Muscle of leg (tissue), 11 donors: Measurements from ENCODE around the gene MAD1L1. TPM values are rescaled to one million over a fixed set of nuclear protein-coding genes. Genes with fewer than 3 reads are reported as not detected.
"Not testable (repeated sequence)": the region's sequence is repeated elsewhere in the genome, so short reads cannot be mapped to it uniquely, and the experiment has no call there.

Experiments
- DNase-seq: peaks from one replicate; pipeline ENCODE4 v3.0.0; 2013
- H3K27ac ChIP-seq: one replicate; pipeline ENCODE4 v1.5.1; 2013; ENCODE audit warnings: mild to moderate bottlenecking, low read length, control low read depth
- H3K27me3 ChIP-seq: one replicate; pipeline ENCODE4 v1.6.1; 2013; ENCODE audit warnings: low read length; ENCODE audit not compliant: control insufficient read depth, insufficient read depth
- H3K36me3 ChIP-seq: one replicate; pipeline ENCODE4 v1.6.1; 2013; ENCODE audit warnings: low read length; ENCODE audit not compliant: control insufficient read depth, insufficient read depth
- H3K4me1 ChIP-seq: one replicate; pipeline ENCODE4 v1.6.1; 2013; ENCODE audit warnings: low read length; ENCODE audit not compliant: control insufficient read depth, insufficient read depth
- H3K4me3 ChIP-seq: one replicate; pipeline ENCODE4 v1.5.1; 2013; ENCODE audit warnings: low read length, control low read depth
- H3K9me3 ChIP-seq: replicated peaks from 2 replicates; pipeline ENCODE4 v1.6.1; 2013; ENCODE audit warnings: low read depth, low read length; ENCODE audit not compliant: control insufficient read depth
- WGBS: methylation state at CpG from one replicate; pipeline ENCODE4 v1.1.5; 2013; ENCODE audit warnings: missing lambda C conversion rate; ENCODE audit not compliant: insufficient coverage; 5-methylcytosine and 5-hydroxymethylcytosine counted together
- polyA plus RNA-seq, 8 donors: library from polyadenylated mRNA; unstranded; fragments of 120-200 nt; gene quantifications; one replicate each; pipeline versions ENCODE4 v1.2.1 to v1.2.3, GENCODE V29; 2013; ENCODE audit warnings: inconsistent platforms in 1 of 8, low replicate concordance in 1 of 8; ENCODE audit not compliant: insufficient read length in 8 of 8, insufficient read depth in 1 of 8
- total RNA-seq: library from RNA; stranded (reverse); fragments of 120-200 nt; gene quantifications from one replicate; pipeline ENCODE4 v1.2.4, GENCODE V29; 2013

The MAD1L1 gene
- total and polyA plus RNA-seq, 9 donors, result 19.1 to 38.7 (median 21.8) TPM

DNA sequence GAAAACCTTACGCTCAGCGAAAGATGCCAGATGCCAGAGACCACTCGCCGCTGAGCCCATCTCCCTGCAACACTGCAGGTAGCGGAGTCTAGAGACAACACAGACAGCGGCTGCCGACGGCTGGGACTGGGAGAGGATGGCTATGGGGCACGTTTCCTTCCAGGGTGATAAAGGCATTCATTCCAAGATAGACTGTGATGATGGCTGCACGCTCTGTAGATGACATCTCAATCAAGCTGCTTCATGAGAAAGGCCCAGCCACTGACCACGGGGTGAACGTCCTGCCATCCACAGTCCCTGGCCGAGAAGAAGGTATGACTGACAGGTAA is 394.2 kb downstream of the MAD1L1 start:
- not testable (repeated sequence) for DNase-seq, H3K27me3 ChIP-seq, H3K27ac ChIP-seq, H3K9me3 ChIP-seq, H3K36me3 ChIP-seq, H3K4me3 ChIP-seq
- WGBS, result 92% methylated on average over 12 of the region's 13 CpGs
- peaks cover 22% of the 10 kb centered on the region for H3K4me1 ChIP-seq

DNA sequence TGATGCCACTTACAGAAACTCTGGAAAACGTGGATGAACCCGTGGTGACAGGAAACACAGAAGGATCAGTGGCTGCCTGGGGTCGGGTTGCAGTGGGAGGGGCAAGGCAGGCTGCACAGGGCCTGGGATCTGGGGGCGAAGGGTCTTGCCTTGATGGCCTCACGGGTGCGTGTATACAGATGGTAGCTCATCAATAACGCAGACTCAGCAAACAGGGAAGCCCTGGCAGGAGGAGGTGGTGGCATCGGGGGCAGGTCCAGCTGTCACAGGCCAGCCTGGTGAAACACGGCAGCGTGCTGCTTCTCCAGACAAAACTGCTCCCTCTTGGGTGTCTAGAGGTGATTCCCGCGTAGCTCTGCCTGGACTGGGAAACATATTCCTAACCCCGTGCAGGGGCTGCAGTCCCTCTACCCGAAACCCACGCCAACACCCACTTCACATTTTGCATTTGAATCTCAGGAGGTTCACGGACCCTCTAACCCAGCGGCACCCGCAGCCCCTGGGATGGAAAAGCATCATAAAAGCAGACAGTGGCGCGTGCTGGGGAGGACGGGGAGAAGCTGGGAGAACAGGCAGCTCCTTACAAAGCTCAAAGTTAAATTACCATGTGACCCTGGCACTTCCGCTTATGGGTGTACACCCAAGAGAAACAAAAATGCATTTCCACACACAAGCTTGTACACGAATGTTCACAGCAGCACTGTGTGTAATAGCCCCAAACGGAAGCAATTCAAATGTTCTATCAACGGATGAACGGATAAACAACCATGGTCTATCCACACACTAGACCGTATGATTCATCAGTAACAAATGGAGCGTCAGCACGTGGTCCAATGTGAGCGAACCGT is 394.8 kb downstream of the MAD1L1 start:
- not testable (repeated sequence) for H3K36me3 ChIP-seq, DNase-seq, H3K27me3 ChIP-seq, H3K27ac ChIP-seq, H3K4me3 ChIP-seq, H3K9me3 ChIP-seq
- 76% methylated on average over 20 of the region's 31 CpGs for WGBS
- peaks cover 16% of the 10 kb centered on the region for H3K4me1 ChIP-seq

DNA sequence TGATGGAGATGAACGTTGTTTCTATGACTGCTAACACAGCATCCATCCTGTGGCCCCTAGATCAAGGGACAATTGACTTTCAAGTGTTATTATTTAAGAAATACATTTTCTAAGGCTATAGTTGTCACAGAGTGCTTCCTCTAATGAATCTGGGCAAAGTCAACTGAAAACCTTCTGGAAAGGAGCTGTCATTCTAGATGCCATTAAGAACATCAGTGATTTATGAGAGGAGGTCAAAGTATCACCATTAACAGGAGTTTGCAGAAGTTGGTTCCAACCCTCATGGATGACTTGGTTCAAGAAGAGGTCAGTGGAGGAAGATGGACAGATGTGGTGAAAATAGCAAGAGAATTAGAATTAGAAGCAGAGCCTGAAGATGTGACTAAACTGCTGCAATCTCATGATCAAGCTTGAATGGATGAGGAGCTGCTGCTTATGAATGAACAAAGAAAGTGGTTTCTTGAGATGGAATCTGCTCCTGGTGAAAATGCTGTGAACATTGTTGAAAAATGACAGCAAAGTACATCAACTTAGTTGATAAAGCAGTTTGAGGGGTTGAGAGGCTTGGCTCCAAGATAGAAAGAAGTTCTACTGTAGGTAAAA is 400.7 kb downstream of the MAD1L1 start:
- not testable (repeated sequence) for H3K27me3 ChIP-seq, H3K27ac ChIP-seq, H3K4me1 ChIP-seq, H3K36me3 ChIP-seq, H3K4me3 ChIP-seq, DNase-seq, H3K9me3 ChIP-seq
- no CpG with 5 or more reads among the region's 1 CpG for WGBS

DNA sequence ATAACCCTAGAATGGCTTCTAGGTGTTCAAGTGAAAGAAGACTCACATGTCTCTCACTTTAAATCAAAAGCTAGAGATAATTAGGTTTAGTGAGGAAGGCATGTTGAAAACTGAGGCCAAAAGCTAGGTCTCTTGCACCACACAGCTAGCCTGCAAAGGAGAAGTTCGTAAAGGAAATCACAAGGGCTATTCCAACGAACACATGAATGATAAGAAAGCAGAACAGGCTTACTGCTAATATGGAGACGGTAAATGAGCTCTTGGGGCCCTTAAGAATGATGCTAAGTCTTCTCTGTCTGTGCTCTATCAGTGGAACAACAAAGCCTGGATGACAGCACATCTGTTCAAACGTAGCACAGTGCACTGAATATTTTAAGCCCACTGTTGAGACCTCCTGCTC is 401.3 kb downstream of the MAD1L1 start:
- not testable (repeated sequence) for H3K36me3 ChIP-seq, H3K4me3 ChIP-seq, H3K4me1 ChIP-seq, H3K27ac ChIP-seq, DNase-seq, H3K9me3 ChIP-seq, H3K27me3 ChIP-seq
- WGBS, result 93% methylated on average over 2 of the region's 4 CpGs

DNA sequence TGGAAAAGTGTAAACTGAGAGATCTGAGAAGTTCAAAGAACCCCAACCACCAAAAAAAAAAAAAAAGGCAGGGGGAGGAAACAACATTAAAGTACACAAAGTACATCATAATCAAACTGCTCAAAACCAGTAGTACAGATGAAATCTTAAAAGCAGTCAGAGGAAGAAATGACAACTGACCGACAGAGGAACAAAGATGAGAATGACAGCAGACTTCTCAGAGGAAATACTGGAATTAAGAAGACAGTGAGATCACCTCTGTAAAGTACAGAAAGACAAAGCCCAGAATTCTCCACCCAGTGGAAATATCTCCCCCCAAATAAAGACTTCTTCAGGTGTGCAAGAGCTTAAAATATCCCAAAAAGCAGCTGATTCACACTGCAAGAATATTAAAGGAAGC is 403.1 kb downstream of the MAD1L1 start:
- no CpG with 5 or more reads among the region's 1 CpG for WGBS
- H3K4me1 ChIP-seq, DNase-seq, H3K36me3 ChIP-seq, H3K9me3 ChIP-seq, H3K27ac ChIP-seq, H3K27me3 ChIP-seq, H3K4me3 ChIP-seq: not testable (repeated sequence)

DNA sequence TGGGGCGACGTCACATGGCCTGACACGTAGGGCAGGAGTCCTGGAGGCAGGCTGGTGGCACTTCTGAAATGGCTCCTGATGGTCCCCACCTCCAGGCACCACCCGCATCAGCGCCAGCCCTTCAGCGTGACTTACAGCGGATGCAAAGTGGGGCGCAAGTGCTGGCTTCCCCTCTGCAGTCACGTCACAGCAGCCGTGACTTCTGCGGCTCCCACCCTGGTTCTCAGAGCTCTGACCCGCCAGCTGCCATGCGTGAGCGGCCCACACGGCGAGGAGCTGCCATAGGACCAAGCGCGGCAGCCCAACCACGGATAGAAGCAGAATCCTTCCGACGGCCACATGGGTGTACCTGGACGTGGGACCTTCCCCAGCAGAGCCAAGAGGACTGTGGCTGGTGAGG is 403.6 kb downstream of the MAD1L1 start:
- no peaks in the 10 kb centered on the region for H3K36me3 ChIP-seq
- 96% methylated on average over 22 of the region's 22 CpGs for WGBS
- DNase-seq, result no peak

DNA sequence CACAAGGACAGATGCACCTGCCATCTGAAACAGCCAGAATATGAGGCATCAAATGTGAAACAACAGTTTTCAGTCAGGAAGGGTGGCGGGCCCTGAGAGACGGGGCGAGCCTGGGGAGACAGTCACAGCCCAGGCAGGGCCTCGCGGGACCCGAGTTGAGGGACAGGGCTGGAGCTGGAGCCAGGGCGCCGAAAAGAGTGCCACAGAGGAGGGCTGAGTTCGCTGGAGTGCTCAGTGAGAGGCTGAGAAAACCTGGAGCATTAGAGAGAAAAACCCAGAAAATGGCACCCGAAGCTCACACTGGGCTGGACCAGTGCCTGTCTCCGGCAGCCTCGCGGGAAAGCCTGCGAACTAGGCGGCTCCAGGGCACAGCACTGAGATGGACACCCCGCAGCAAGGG is 404.6 kb downstream of the MAD1L1 start:
- not testable (repeated sequence) for H3K36me3 ChIP-seq, H3K4me3 ChIP-seq, H3K4me1 ChIP-seq, H3K27me3 ChIP-seq, H3K9me3 ChIP-seq, DNase-seq, H3K27ac ChIP-seq
- WGBS, result 94% methylated on average over 15 of the region's 16 CpGs

More for the DNA sequence above, 403.6 kb downstream of the MAD1L1 start:
- Histone ChIP-seq H3K4me3 (no peak overlapping the region), H3K9me3 (no peaks in the 10 kb centered on the region), H3K27me3 (no peaks in the 10 kb centered on the region), H3K4me1 (peaks cover 8% of the 10 kb centered on the region), H3K27ac (no peak overlapping the region)

DNA sequence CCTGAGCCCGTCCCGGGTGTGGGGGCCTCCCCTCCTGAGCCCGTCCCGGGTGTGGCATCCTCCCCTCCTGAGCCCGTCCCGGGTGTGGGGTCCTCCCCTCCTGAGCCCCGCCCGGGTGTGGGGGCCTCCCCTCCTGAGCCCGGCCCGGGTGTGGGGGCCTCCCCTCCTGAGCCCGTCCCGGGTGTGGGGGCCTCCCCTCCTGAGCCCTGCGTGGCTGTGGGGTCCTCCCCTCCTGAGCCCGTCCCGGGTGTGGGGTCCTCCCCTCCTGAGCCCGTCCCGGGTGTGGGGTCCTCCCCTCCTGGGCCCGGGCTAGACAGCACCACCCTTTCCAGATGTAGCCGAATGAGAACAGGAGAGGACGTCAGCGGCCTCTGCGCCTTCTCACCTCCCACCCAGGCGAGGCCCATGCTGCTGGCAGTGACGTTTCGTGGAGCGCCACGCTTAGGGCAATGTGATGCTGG is 405.2 kb downstream of the MAD1L1 start:
- H3K4me3 ChIP-seq, H3K36me3 ChIP-seq, DNase-seq, H3K9me3 ChIP-seq, H3K4me1 ChIP-seq, H3K27ac ChIP-seq, H3K27me3 ChIP-seq: not testable (repeated sequence)
- 67% methylated on average over 9 of the region's 27 CpGs for WGBS

DNA sequence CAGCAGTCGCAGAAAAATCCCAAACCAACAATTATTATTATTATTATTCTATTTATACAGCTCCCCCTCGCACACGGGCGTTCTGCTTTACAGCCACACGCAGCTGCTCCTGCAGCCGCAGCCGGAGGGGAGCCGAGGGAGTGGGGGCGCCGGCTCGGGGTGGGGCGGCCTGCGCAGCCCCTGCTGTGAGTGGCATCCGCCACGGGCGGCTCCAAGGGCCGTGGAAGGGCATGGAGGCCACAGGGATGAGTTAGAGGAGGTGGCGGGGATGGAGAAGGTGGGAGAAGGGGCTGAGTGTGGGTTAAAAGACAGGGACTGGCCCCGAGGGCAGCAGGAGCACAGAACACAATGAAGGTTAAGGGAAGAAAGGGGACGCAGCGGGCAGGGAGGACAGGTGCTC is 405.8 kb downstream of the MAD1L1 start:
- not testable (repeated sequence) for H3K27me3 ChIP-seq, H3K4me1 ChIP-seq, H3K36me3 ChIP-seq, DNase-seq, H3K4me3 ChIP-seq, H3K27ac ChIP-seq, H3K9me3 ChIP-seq
- 76% methylated on average over 13 of the region's 21 CpGs for WGBS

DNA sequence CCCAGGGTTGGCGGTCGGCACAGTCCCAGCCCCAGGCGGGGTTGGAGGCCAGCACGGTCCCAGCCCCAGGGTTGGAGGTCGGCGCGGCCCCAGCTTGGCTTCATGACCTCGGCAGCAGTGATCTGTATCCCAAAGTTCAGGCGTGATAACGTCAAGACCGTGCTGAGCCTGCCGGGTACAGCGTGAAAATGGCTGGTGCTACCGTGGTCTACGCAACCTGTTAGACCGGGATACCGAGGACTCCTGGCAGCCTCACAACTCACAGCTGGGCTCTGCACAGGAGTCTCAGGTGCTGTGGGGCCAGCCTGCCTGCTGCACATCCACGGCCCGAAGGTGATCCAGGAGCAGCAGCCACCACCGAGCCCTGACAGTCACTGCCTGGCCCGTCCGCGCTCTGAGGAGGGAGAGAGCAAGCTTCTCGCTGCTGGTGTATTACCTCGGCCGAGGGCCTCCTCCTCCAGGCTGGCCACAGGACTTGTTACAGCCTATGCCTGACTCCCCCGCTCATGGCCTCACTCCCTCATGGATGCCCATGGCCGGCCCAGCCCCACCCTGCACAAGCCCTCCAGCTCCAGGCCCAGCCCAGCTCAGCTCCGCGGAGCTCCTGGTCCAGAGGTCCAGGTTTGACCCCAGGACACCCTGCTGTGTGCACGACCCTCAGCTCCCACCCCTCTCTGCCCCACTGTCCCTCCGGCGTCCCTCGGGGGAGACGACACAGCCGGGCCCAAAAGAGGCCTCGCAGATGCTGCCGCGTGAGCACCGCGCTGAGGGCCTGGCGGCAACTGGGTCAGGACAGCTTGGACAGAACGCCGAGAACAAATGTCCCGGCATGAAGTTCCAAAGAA is 406.6 kb downstream of the MAD1L1 start:
- Histone ChIP-seq H3K27ac (no peak overlapping the region), H3K9me3 (no peaks in the 10 kb centered on the region), H3K27me3 (no peaks in the 10 kb centered on the region), H3K4me1 (peaks cover 10% of the 10 kb centered on the region), H3K36me3 (no peaks in the 10 kb centered on the region), H3K4me3 (no peak overlapping the region)
- 94% methylated on average over 42 of the region's 45 CpGs for WGBS
- DNase-seq, result no peak
